H54 (cell line): Measurements from ENCODE around the gene RAD51B.

ENCODE experiments used
- DNase-seq: peaks from one replicate; pipeline ENCODE4 v3.0.0; 2011; ENCODE audit warnings: low spot score, mixed read lengths; ENCODE audit not compliant: insufficient read length
- FAIRE-seq: peaks from 3 replicates; lab custom pipeline; 2011; peaks lifted over from hg19 to GRCh38; lab: Jason Lieb, UNC
- POLR2A ChIP-seq: IDR thresholded peaks from 2 replicates; pipeline ENCODE4 v1.6.1; 2011; ENCODE audit warnings: low read depth, mild to moderate bottlenecking, low read length

RAD51B gene

GRCh38 chr14:68343534-68344118, 524.0 kb downstream of the RAD51B start:
- FAIRE-seq (no peak), DNase-seq (no peak)
- TF ChIP-seq POLR2A, result no peak

- no peak for TF ChIP-seq POLR2A
- no peak for FAIRE-seq
- no peak for DNase-seq
These were observed 526.2 kb downstream of the RAD51B start for GRCh38 chr14:68345738-68346137.

GRCh38 chr14:68346556-68347343, 527.2 kb downstream of the RAD51B start:
- no peak for FAIRE-seq
- DNase-seq, result no peak
- TF ChIP-seq POLR2A, result no peak

GRCh38 chr14:68349900-68350629, 530.5 kb downstream of the RAD51B start:
- no peak for FAIRE-seq
- no peak for TF ChIP-seq POLR2A
- no peak for DNase-seq

- DNase-seq, result no peak
- no peak for FAIRE-seq
- TF ChIP-seq POLR2A, result no peak
These were observed 535.8 kb downstream of the RAD51B start for GRCh38 chr14:68355415-68355814.

- DNase-seq (no peak), FAIRE-seq (no peak)
- no peak for TF ChIP-seq POLR2A
These were observed 538.2 kb downstream of the RAD51B start for GRCh38 chr14:68357777-68358176.

- no peak for TF ChIP-seq POLR2A
- FAIRE-seq (no peak), DNase-seq (no peak)
These were observed 538.9 kb downstream of the RAD51B start for GRCh38 chr14:68358500-68358899.

- TF ChIP-seq POLR2A, result no peak
- no peak for DNase-seq
- no peak for FAIRE-seq
These were observed 539.6 kb downstream of the RAD51B start for GRCh38 chr14:68359022-68359836.

- DNase-seq, result no peak
- no peak for TF ChIP-seq POLR2A
- FAIRE-seq, result no peak
These were observed 540.4 kb downstream of the RAD51B start for GRCh38 chr14:68359837-68360552.

- TF ChIP-seq POLR2A, result no peak
- FAIRE-seq (no peak), DNase-seq (no peak)
These were observed 541.7 kb downstream of the RAD51B start for GRCh38 chr14:68361231-68361630.

GRCh38 chr14:68362846-68363245, 543.3 kb downstream of the RAD51B start:
- DNase-seq (no peak), FAIRE-seq (no peak)
- TF ChIP-seq POLR2A, result no peak

GRCh38 chr14:68363466-68363842, 543.9 kb downstream of the RAD51B start:
- DNase-seq, result no peak
- FAIRE-seq, result no peak
- TF ChIP-seq POLR2A, result no peak

GRCh38 chr14:68363843-68364767, 544.5 kb downstream of the RAD51B start:
- DNase-seq (no peak), FAIRE-seq (no peak)
- no peak for TF ChIP-seq POLR2A
